GM21360 (cell line): ENCODE data around the gene MYADM.
"Not testable (repeated sequence)": the region's sequence is repeated elsewhere in the genome, so short reads cannot be mapped to it uniquely, and the experiment has no call there.

Source experiments
- ATAC-seq: cut with Tn5 transposase; IDR thresholded peaks from one replicate; pipeline ENCODE4 v1.9.1; 2021; ENCODE audit warnings: mild to moderate bottlenecking, moderate library complexity; ENCODE audit not compliant: unreplicated experiment

The MYADM gene

DNA sequence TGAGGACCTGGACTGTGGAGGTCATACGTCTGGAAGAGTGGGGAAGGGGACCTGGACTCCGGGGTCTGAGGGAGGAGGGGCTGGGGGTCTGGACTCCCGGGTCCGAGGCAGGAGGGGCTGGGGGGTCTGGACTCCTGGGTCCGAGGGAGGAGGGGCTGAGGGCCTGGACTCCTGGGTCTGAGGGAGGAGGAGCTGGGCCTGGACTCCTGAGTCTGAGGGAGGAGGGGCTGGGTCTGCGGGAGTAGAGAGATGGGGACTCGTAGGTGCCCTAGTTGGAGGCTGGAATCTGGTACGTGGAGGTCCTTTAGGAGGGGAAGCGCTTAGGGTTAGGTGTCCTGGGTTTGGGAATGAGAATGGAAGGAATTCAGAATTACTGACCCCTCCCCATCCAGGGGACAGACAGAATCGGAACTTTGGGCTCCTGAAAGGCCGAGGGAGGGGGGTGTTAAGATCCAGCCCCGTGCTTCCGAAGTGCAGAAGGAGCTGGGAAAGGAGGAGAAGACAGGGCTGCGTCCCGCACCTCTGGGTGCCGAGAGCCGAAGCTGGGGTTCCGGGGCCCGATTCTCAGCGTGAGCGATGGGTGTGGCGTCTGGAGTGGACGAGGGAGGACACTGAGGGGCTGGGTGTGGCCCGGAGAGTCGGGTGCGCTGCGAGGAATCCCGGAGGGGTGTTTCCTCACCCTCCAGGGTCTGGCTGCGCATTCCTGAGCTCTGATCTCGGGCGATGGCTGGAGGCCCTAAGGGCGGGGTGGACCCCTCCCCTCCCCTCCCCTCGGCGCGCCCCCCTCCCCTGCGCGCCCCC lies 608 bp downstream of the MYADM start:
- ATAC-seq: peak; percentile 2

- ATAC-seq: peak; percentile 33
These were observed 1.5 kb downstream of the MYADM start for GRCh38 chr19:53868892-53869804.

- not testable (repeated sequence) for ATAC-seq
These were observed 2.3 kb downstream of the MYADM start for GRCh38 chr19:53869805-53870484.

GRCh38 chr19:53870485-53870844 lies 2.8 kb downstream of the MYADM start:
- no peak for ATAC-seq

DNA sequence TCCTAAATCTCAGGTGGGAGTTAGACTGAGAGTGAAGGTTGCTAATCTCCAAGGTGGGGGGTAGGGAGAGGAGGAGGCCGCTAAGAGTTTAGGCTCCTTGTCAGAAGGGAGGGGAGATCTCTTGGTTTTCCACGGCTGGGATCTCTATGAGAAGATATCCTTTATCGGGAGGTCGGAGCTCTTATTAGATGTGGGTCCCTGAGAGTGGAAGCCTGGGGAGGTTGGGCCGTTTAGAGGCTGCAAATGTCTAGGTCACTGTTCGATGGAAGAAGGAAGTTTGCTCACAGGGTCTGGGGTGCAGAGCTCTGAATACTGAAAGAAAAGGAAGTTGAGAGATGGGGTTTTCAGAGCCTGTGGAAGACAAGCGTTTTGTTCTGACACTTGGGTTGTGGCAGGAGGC lies 3.8 kb downstream of the MYADM start:
- no peak for ATAC-seq

- ATAC-seq: no peak
These were observed 5.1 kb downstream of the MYADM start for GRCh38 chr19:53872762-53873161.

GRCh38 chr19:53873773-53874605 lies 6.3 kb downstream of the MYADM start:
- no peak for ATAC-seq

- no peak for ATAC-seq
These were observed 6.9 kb downstream of the MYADM start for GRCh38 chr19:53874606-53874990.

GRCh38 chr19:53875602-53876325 lies 8.1 kb downstream of the MYADM start:
- no peak for ATAC-seq

- ATAC-seq: no peak
These were observed 9.1 kb downstream of the MYADM start for GRCh38 chr19:53876651-53877224.

- ATAC-seq: no peak
These were observed 9.7 kb downstream of the MYADM start for GRCh38 chr19:53877361-53877766.

- no peak for ATAC-seq
These were observed 11.1 kb downstream of the MYADM start for GRCh38 chr19:53878776-53879139.

GRCh38 chr19:53879140-53880081 lies 11.7 kb downstream of the MYADM start:
- peak; percentile 74 for ATAC-seq

- ATAC-seq: no peak
These were observed 13.2 kb downstream of the MYADM start for GRCh38 chr19:53880711-53881481.

- no peak for ATAC-seq
These were observed 14.1 kb downstream of the MYADM start, which contains the start of gene PRKCG for GRCh38 chr19:53881482-53882390. Gene PRKCG, plus strand, starts transcription at chr19:53882197. Its CDS starts 298 bp downstream, at chr19:53882495.

- ATAC-seq: no peak
These were observed 14.8 kb downstream of the MYADM start for GRCh38 chr19:53882391-53883050.
